ENCODE results near the gene BAZ1B.
"Not testable (repeated sequence)": the region's sequence is repeated elsewhere in the genome, so short reads cannot be mapped to it uniquely, and the experiment has no call there.

BAZ1B gene

GRCh38 chr7:73431041-73431835 lies 90.9 kb downstream of the BAZ1B start:
- no peak overlapping the region for H3K4me3 ChIP-seq (replicated peaks; ENCODE audit: low read depth, low read length)
- DNase-seq (ENCODE audit: extremely low read depth, low read depth), result no peak
- TF ChIP-seq, protein P1, sequence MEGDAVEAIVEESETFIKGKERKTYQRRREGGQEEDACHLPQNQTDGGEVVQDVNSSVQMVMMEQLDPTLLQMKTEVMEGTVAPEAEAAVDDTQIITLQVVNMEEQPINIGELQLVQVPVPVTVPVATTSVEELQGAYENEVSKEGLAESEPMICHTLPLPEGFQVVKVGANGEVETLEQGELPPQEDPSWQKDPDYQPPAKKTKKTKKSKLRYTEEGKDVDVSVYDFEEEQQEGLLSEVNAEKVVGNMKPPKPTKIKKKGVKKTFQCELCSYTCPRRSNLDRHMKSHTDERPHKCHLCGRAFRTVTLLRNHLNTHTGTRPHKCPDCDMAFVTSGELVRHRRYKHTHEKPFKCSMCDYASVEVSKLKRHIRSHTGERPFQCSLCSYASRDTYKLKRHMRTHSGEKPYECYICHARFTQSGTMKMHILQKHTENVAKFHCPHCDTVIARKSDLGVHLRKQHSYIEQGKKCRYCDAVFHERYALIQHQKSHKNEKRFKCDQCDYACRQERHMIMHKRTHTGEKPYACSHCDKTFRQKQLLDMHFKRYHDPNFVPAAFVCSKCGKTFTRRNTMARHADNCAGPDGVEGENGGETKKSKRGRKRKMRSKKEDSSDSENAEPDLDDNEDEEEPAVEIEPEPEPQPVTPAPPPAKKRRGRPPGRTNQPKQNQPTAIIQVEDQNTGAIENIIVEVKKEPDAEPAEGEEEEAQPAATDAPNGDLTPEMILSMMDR (IDR thresholded peaks at IDR 0.05; ENCODE audit: low read depth, low read length, missing control alignments), result no peak

DNA sequence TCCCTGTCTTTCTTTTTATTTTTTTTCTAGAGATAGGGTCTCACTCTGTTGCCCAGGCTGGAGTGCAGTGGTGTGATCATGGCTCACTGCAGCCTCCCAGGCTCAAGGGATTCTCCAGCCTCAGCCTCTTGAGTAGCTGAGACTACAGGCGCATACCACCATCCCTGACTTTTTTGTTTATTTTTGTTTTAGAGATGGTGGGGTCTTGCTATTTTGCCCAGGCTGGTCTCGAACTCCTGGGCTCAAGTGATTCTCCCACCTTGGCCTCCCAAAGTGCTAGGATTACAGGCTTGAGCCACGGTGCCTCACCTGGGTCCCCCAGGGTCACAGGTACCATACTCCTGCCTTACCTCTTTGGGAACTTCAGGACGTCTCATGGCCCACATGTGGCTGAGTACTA lies 91.6 kb downstream of the BAZ1B start:
- DNase-seq (ENCODE audit: extremely low read depth, low read depth), result not testable (repeated sequence)

GRCh38 chr7:73429622-73430505 lies 92.2 kb downstream of the BAZ1B start:
- TF ChIP-seq, protein P1 (IDR thresholded peaks at IDR 0.05; ENCODE audit: low read depth, low read length, missing control alignments), result no peak
- H3K4me3 ChIP-seq (replicated peaks; ENCODE audit: low read depth, low read length), result no peak overlapping the region
- no peak for DNase-seq (ENCODE audit: extremely low read depth, low read depth)

More for the DNA sequence above, 91.6 kb downstream of the BAZ1B start:
- not testable (repeated sequence) for H3K4me3 ChIP-seq (replicated peaks; ENCODE audit: low read depth, low read length)

DNA sequence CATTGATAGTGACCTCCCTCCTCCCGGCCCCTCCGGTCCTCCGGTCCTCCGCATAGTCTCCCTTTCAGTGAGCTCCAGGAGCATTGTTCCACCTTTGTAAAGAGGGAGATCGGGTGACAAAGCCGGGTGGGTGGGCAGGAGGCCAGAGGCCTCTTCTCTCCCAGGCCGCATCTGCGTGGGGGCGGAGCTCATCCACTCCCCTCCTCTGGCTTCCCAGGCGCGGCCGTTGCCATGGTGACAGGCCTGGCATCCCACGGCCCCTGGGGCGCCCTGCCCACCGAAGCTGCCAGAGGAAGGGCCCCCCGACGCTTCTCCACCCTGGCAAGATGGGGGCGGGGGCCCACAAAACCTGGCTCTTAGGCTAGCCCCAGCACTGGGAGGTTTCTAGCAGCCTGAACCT lies 92.9 kb downstream of the BAZ1B start:
- DNase-seq (ENCODE audit: extremely low read depth, low read depth), result no peak
- no peak overlapping the region for H3K4me3 ChIP-seq (replicated peaks; ENCODE audit: low read depth, low read length)
- TF ChIP-seq, protein P1 (IDR thresholded peaks at IDR 0.05; ENCODE audit: low read depth, low read length, missing control alignments), result no peak

GRCh38 chr7:73427902-73428787 lies 93.9 kb downstream of the BAZ1B start:
- H3K4me3 ChIP-seq (replicated peaks; ENCODE audit: low read depth, low read length), result no peak overlapping the region
- no peak for DNase-seq (ENCODE audit: extremely low read depth, low read depth)
- TF ChIP-seq, protein P1 (IDR thresholded peaks at IDR 0.05; ENCODE audit: low read depth, low read length, missing control alignments), result no peak

DNA sequence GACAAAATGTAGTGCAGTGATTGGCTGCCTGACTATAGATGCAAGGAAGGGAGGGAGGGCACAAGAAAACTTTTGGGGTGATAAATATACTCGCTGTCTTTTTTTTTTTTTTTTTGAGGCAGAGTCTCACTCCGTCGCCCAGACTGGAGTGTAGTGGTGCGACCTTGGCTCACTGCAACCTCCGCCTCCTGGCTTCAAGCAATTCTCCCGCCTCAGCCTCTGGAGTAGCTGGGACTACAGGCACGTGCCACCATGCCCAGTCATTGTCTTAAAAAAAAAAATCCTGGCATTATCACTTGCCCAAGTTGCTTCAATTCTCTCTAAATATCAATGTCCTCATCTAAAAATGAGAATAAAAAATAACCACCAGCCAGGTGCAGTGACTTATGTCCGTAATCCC lies 96.1 kb downstream of the BAZ1B start:
- DNase-seq (ENCODE audit: extremely low read depth, low read depth), result no peak
- H3K4me3 ChIP-seq (replicated peaks; ENCODE audit: low read depth, low read length), result no peak overlapping the region
- TF ChIP-seq, protein P1 (IDR thresholded peaks at IDR 0.05; ENCODE audit: low read depth, low read length, missing control alignments), result no peak

All from HFF-Myc (cell line).